HEK293T (cell line): Measurements from ENCODE around the gene AKR1C8.
"Not testable (repeated sequence)": the region's sequence is repeated elsewhere in the genome, so short reads cannot be mapped to it uniquely, and the experiment has no call there.

ENCODE experiments used
- CTCF ChIA-PET: fragments of 350-600 bp; formaldehyde crosslinking; extraction: SDS; loops from one replicate; lab custom pipeline; 2021; ENCODE audit warnings: antibody characterized with exemption, inconsistent platforms; lab: Yijun Ruan, JAX
- POLR2A ChIA-PET: fragments of 350-600 bp; formaldehyde crosslinking; extraction: SDS; loops from one replicate; lab custom pipeline; 2020; ENCODE audit warnings: antibody characterized with exemption, inconsistent platforms; lab: Yijun Ruan, JAX
- DNase-seq: peaks from one replicate; pipeline ENCODE4 v3.0.0; 2012; ENCODE audit warnings: mixed read lengths; ENCODE audit errors: extremely low spot score
- ARNT ChIP-seq: fragments of 450-650 bp; IDR thresholded peaks from 2 replicates; pipeline ENCODE4 v1.6.1; 2017; ENCODE audit warnings: mild to moderate bottlenecking
- BHLHE40 ChIP-seq: fragments of 450-650 bp; IDR thresholded peaks from 2 replicates; pipeline ENCODE4 v1.6.1; 2016; ENCODE audit warnings: mild to moderate bottlenecking, moderate library complexity, borderline replicate concordance
- CTBP1 ChIP-seq: fragments of 450-650 bp; IDR thresholded peaks from 2 replicates; pipeline ENCODE4 v1.6.1; 2016; ENCODE audit warnings: borderline replicate concordance
- ELF4 ChIP-seq: fragments of 450-650 bp; IDR thresholded peaks from 2 replicates; pipeline ENCODE4 v1.6.1; 2017; ENCODE audit warnings: antibody characterized with exemption
- FOXA1 ChIP-seq: fragments of 450-650 bp; IDR thresholded peaks from 2 replicates; pipeline ENCODE4 v1.6.1; 2016; ENCODE audit warnings: mild to moderate bottlenecking
- FOXK2 ChIP-seq: fragments of 450-650 bp; IDR thresholded peaks from 2 replicates; pipeline ENCODE4 v1.6.1; 2016; ENCODE audit warnings: mild to moderate bottlenecking
- FOXM1 ChIP-seq: fragments of 450-650 bp; IDR thresholded peaks from 2 replicates; pipeline ENCODE4 v1.6.1; 2017; ENCODE audit warnings: mild to moderate bottlenecking, borderline replicate concordance
- HDGF ChIP-seq: fragments of 450-650 bp; IDR thresholded peaks from 2 replicates; pipeline ENCODE4 v1.6.1; 2017; ENCODE audit warnings: antibody characterized with exemption, borderline replicate concordance
- L3MBTL2 ChIP-seq: fragments of 450-650 bp; conservative IDR thresholded peaks from 2 replicates; pipeline ENCODE4 v1.6.1; 2016; ENCODE audit warnings: mild to moderate bottlenecking
- LEF1 ChIP-seq: fragments of 450-650 bp; IDR thresholded peaks from 2 replicates; pipeline ENCODE4 v1.6.1; 2017; ENCODE audit warnings: mild to moderate bottlenecking, borderline replicate concordance
- NFRKB ChIP-seq: fragments of 450-650 bp; IDR thresholded peaks from 2 replicates; pipeline ENCODE4 v1.6.1; 2016; ENCODE audit warnings: mild to moderate bottlenecking, moderate library complexity
- SP1 ChIP-seq: fragments of 450-650 bp; IDR thresholded peaks from 2 replicates; pipeline ENCODE4 v1.6.1; 2017
- SUZ12 ChIP-seq: fragments of 450-650 bp; IDR thresholded peaks from 2 replicates; pipeline ENCODE4 v1.6.1; 2016; ENCODE audit warnings: mild to moderate bottlenecking
- TARDBP ChIP-seq: fragments of 450-650 bp; IDR thresholded peaks from 2 replicates; pipeline ENCODE4 v1.6.1; 2016
- ZNF384 ChIP-seq: fragments of 450-650 bp; IDR thresholded peaks from 2 replicates; pipeline ENCODE4 v1.6.1; 2016
- TF ChIP-seq, protein P1 (sequence below): fragments of 450-650 bp; IDR thresholded peaks from 2 replicates; pipeline ENCODE4 v1.6.1; 2016

The AKR1C8 gene

DNA sequence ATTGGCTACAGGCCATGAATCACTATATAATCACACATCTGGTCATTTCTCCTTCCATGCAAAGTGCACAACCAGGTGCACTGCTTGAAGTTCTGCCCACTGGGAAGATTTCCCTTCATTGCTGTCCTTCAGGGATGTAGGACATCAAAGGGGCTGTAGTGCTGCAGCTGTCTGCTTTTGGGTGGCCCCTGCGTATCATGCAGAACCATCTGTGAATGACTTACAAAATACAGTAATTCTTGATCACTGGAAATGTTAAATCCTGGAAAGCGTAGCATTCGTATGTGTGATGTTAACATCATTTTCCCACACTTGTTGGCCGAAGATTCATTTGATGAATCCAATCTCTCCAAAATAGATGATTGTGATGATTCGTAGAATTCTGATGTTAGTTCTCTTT is 68.3 kb downstream of the AKR1C8 start:
- TF ChIP-seq FOXK2 = no peak
- CTCF ChIA-PET = no interaction called here
- POLR2A ChIA-PET = no interaction called here
- no peak for DNase-seq

DNA sequence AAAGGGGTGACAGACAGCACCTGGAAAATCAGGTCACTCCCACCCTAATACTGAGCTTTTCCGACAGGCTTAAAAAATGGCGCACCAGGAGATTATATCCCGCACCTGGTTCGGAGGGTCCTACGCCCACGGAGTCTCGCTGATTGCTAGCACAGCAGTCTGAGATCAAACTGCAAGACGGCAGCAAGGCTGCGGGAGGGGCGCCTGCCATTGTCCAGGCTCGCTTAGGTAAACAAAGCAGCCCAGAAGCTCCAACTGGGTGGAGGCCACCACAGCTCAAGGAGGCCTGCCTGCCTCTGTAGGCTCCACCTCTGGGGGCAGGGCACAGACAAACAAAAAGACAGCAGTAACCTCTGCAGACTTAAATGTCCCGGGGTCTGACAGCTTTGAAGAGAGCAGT is 75.1 kb downstream of the AKR1C8 start:
- CTCF ChIA-PET, DNase-seq, POLR2A ChIA-PET: not testable (repeated sequence)

DNA sequence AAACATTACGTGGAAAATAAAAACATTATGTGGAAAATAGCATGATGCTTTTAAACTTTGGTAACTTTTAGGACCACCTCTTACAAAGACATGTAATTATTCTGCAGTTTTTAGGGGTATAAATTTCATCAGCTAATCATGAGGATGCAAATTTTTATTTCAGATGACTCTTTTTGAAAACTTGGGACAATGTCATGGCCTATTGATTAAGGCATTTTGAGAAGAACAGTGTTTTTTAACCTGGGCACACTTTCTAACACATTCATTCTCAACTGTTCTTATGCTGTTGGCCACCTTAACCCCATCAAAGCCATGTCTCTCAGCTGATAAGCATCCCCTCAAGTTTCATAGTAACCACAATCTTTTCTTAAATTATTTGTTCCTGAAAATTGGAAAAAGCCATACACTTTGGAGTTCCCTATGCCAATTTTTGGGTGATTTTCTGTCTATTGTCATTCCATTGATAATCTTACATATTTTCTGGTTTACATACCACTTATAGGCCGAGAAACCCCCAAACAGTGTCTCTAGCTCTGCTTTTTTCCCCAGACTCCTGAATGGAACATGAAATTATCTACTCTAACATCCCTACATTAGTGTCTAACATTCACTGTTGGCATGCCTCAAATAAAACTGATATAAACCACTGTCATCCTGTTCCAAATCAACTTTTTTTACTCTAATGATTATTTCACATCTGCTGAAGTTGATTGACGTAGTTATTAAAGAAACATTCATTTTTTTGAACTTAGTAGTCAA is 76.1 kb downstream of the AKR1C8 start:
- no peak for TF ChIP-seq LEF1
- TF ChIP-seq SP1 = no peak
- no peak for TF ChIP-seq FOXM1
- no peak for TF ChIP-seq FOXK2
- no peak for TF ChIP-seq ELF4
- TF ChIP-seq NFRKB = no peak
- POLR2A ChIA-PET = no interaction called here
- CTCF ChIA-PET = no interaction called here
- DNase-seq = no peak

DNA sequence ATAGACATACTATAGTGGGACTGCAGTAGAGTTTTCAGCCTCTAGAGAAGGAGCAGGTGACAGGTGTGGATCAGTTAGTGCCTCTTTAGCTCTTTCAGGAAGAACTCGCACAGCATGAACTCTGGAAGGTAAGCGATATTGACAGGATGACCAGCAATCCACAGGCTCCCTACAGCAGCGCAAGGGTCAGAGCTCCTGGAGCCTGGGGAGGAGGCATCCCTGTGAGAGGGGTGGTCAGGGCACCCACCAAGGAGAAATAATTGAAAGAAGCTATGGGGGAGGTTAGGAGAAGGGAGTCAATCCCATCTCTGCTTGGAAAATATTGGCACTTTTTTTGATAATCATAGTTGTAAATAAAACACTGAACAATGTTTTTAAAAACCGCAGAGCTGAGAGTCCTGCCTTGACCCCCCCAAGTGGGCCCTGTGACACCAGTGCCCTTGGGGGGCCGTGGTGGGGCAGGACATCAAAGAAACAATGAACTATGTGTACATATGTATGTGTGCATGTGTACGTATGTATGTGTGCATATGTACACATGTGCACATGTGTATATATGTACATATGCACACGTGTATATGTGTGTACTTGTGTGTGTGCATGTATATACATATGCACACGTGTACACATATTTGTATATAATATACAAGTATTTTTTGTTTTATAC is 77.0 kb downstream of the AKR1C8 start:
- ChIA-PET POLR2A (no interaction called here), CTCF (no interaction called here)
- TF ChIP-seq ARNT (no peak), TARDBP (no peak), LEF1 (no peak), HDGF (no peak), FOXK2 (no peak), FOXM1 (no peak), BHLHE40 (no peak), SP1 (no peak), CTBP1 (no peak), SUZ12 (no peak), FOXA1 (no peak), ELF4 (no peak), L3MBTL2 (no peak), NFRKB (no peak), ZNF384 (no peak)
- TF ChIP-seq, protein P1, sequence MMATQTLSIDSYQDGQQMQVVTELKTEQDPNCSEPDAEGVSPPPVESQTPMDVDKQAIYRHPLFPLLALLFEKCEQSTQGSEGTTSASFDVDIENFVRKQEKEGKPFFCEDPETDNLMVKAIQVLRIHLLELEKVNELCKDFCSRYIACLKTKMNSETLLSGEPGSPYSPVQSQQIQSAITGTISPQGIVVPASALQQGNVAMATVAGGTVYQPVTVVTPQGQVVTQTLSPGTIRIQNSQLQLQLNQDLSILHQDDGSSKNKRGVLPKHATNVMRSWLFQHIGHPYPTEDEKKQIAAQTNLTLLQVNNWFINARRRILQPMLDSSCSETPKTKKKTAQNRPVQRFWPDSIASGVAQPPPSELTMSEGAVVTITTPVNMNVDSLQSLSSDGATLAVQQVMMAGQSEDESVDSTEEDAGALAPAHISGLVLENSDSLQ = no peak
- no peak for DNase-seq

DNA sequence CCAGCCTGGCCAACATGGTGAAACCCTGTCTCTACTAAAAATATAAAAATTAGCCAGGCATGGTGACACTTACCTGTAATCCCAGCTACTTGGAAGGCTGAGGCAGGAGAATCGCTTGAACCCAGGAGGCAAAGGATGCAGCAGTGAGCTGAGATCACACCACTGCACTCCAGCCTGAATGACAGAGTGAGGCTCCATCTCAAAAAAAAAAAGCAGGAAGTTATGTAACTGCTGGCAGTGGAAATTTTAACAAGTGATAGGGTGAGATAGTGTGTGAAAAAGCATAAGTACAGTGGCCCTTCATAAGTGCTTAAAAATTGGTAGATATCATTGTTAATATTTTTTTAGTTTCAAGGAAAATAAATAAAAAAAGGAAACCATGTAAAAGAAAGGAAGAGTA is 78.4 kb downstream of the AKR1C8 start:
- DNase-seq = no peak
- TF ChIP-seq, protein P1 = no peak
- ChIA-PET POLR2A (no interaction called here), CTCF (interaction anchor here (0.7 kb wide), 1 partner anchor 603 kb away, joined by 5 read pairs; no protein-coding TSS in a partner anchor)

DNA sequence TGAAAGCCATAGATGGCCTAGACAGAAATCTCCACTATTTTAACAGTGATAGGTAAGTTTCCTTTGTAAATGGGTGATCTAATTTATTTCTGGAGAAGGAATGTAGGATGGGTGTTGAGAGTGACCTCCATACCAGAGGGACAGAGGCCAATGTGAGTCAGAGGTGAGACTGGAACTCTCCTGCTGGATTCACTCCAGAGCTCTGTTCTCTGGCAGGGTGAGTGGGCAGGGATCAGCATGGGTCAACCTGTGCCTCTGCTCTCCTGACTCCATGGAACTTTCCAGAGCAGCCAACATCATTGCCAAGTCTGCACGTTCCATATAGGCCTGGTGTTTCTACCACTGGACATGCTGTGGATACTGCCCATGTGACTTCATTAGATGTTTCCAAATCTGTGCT is 79.3 kb downstream of the AKR1C8 start:
- POLR2A ChIA-PET = no interaction called here
- TF ChIP-seq CTBP1 = no peak
- no peak for TF ChIP-seq TARDBP
- TF ChIP-seq LEF1 = no peak
- TF ChIP-seq NFRKB = no peak
- no peak for TF ChIP-seq ELF4
- TF ChIP-seq SP1 = no peak
- TF ChIP-seq ARNT = no peak
- no peak for TF ChIP-seq FOXK2
- TF ChIP-seq FOXM1 = no peak
- TF ChIP-seq L3MBTL2 = no peak
- no peak for TF ChIP-seq SUZ12
- no peak for TF ChIP-seq ZNF384
- TF ChIP-seq BHLHE40 = no peak
- no peak for TF ChIP-seq FOXA1
- TF ChIP-seq HDGF = no peak
- TF ChIP-seq, protein P1 = no peak
- no peak for DNase-seq
- CTCF ChIA-PET = no interaction called here
